ENCODE data around the gene PLCL1.
"Not testable (repeated sequence)": the region's sequence is repeated elsewhere in the genome, so short reads cannot be mapped to it uniquely, and the experiment has no call there.

Gene PLCL1

GRCh38 chr2:198177040-198177439 is 372.6 kb downstream of the PLCL1 start:
- no peak for DNase-seq (ENCODE audit: low read depth)

GRCh38 chr2:198178766-198179165 is 374.4 kb downstream of the PLCL1 start:
- no peak for DNase-seq (ENCODE audit: low read depth)

- no peak for DNase-seq (ENCODE audit: low read depth)
These were observed 381.9 kb downstream of the PLCL1 start for GRCh38 chr2:198186257-198186656.

- DNase-seq (ENCODE audit: low read depth), result no peak
These were observed 383.4 kb downstream of the PLCL1 start for GRCh38 chr2:198187841-198188240.

GRCh38 chr2:198188982-198189381 is 384.6 kb downstream of the PLCL1 start:
- DNase-seq (ENCODE audit: low read depth), result no peak

GRCh38 chr2:198191651-198192050 is 387.3 kb downstream of the PLCL1 start:
- DNase-seq (ENCODE audit: low read depth), result no peak

- DNase-seq (ENCODE audit: low read depth), result not testable (repeated sequence)
These were observed 392.2 kb downstream of the PLCL1 start for GRCh38 chr2:198196556-198196955.

Data from stimulated activated CD8-positive, alpha-beta memory T cell treated with anti-CD3 and anti-CD28 coated beads, Interleukin-12 subunit alpha, Interleukin-12 subunit beta, amount 100 ng/mL, for 4 hours (primary cell).